GM21619 (cell line): Measurements from ENCODE around the gene PCDHB7.
"Not testable (repeated sequence)": the region's sequence is repeated elsewhere in the genome, so short reads cannot be mapped to it uniquely, and the experiment has no call there.

ENCODE experiments used
- ATAC-seq: cut with Tn5 transposase; IDR thresholded peaks from one replicate; pipeline ENCODE4 v1.9.1; 2021; ENCODE audit not compliant: unreplicated experiment

The PCDHB7 gene

DNA sequence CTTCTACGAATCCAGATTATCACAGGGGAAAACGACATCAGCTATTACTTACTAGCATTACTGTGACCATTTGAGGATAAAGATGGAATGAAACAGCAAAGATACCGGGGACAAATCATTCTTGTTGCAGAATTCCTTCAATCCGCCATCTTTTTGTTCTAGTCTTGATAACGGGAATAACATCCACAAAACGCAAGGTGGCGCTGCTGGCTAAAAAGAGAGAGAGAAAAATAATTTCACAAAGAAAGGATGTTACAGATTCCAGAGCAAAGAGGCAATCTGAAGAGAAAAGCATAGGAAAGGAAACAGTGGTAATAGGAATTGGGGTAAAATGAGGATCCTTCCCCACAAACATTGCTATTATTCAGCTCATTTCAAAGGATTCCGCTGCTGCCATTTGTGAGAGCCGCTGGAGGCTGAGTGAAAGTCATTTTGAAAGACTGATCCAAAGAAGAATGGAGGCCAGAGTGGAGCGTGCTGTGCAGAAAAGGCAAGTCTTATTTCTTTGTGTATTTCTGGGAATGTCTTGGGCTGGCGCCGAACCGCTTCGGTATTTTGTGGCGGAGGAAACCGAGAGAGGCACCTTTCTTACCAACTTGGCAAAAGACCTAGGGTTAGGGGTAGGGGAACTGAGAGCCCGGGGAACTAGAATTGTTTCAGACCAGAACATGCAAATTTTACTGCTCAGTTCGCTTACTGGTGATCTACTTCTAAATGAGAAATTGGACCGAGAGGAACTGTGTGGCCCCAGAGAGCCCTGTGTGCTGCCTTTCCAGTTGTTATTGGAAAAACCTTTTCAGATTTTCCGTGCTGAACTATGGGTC, at the start of gene PCDHB7:
Gene PCDHB7, plus strand, starts transcription at position 264 of the 824 bp plus-strand sequence. Its CDS starts 192 bp downstream, at position 456.
- ATAC-seq = no peak

DNA sequence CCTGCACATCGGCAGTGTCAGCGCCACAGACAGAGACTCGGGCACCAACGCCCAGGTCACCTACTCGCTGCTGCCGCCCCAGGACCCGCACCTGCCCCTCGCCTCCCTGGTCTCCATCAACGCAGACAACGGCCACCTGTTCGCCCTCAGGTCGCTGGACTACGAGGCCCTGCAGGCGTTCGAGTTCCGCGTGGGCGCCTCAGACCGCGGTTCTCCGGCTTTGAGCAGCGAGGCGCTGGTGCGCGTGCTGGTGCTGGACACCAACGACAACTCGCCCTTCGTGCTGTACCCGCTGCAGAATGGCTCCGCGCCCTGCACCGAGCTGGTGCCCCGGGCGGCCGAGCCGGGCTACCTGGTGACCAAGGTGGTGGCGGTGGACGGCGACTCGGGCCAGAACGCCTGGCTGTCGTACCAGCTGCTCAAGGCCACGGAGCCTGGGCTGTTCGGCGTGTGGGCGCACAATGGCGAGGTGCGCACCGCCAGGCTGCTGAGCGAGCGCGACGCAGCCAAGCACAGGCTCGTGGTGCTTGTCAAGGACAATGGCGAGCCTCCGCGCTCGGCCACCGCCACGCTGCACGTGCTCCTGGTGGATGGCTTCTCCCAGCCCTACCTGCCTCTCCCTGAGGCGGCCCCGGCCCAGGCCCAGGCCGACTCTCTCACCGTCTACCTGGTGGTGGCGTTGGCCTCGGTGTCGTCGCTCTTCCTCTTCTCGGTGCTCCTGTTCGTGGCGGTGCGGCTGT, 48.9 kb upstream of the PCDHB7 start:
- not testable (repeated sequence) for ATAC-seq

DNA sequence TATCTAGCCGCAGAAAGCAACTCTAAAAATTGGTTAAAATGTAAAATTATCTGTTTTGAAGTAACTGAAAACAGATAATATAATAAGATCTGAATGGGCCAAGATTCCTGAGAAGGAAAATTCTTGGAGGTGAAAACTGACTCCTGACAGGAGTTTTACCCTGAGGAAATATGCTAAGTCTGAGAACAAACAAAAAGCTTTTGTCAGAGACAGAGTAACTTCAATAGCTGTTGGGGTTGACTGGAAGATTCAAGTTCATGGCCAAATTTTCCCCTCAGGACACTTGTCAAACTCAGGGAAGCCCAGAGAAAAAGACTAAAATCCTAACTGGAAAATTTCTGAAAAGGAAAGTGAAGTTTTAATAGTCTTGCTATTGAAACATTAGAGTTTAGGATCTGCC, 45.1 kb upstream of the PCDHB7 start:
- no peak for ATAC-seq

DNA sequence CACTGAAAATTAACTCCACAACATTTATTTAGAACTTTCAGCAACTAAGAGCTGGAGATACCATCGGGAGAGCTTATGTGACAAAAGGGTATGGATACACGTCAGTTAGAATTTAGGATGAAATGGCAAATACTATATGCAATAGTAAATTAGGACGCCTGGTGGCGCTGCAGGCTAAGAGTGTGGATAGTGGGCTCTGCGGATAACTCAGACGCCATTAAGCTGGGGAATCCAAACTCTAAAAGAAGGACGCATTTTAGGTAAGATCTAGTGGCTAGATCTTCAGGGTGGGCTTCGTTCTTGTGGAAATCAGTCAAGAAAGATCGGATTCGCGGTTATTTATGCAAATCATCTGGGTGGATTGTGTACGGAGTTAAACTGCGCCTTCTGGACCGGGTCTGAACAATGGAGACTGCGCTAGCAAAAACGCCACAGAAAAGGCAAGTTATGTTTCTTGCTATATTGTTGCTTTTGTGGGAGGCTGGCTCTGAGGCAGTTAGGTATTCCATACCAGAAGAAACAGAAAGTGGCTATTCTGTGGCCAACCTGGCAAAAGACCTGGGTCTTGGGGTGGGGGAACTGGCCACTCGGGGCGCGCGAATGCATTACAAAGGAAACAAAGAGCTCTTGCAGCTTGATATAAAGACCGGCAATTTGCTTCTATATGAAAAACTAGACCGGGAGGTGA, 37.3 kb upstream of the PCDHB7 start, which contains the start of gene PCDHB5:
Gene PCDHB5, plus strand, starts transcription at position 177 of the 688 bp plus-strand sequence. Its CDS starts 229 bp downstream, at position 406.
- no peak for ATAC-seq

DNA sequence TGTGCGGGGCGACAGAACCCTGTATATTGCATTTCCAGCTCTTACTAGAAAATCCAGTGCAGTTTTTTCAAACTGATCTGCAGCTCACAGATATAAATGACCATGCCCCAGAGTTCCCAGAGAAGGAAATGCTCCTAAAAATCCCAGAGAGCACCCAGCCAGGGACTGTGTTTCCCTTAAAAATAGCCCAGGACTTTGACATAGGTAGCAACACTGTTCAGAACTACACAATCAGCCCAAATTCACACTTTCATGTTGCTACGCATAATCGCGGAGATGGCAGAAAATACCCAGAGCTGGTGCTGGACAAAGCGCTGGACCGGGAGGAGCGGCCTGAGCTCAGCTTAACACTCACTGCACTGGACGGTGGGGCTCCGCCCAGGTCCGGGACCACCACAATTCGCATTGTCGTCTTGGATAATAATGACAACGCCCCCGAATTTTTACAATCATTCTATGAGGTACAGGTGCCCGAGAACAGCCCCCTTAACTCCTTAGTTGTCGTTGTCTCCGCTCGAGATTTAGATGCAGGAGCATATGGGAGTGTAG, 36.7 kb upstream of the PCDHB7 start:
- ATAC-seq = no peak

DNA sequence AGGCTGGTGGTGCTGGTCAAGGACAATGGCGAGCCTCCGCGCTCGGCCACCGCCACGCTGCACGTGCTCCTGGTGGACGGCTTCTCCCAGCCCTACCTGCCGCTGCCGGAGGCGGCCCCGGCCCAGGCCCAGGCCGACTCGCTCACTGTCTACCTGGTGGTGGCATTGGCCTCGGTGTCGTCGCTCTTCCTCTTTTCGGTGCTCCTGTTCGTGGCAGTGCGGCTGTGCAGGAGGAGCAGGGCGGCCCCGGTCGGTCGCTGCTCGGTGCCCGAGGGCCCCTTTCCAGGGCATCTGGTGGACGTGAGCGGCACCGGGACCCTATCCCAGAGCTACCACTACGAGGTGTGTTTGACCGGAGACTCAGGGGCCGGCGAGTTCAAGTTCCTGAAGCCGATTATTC, 35.1 kb upstream of the PCDHB7 start:
- ATAC-seq = not testable (repeated sequence)

DNA sequence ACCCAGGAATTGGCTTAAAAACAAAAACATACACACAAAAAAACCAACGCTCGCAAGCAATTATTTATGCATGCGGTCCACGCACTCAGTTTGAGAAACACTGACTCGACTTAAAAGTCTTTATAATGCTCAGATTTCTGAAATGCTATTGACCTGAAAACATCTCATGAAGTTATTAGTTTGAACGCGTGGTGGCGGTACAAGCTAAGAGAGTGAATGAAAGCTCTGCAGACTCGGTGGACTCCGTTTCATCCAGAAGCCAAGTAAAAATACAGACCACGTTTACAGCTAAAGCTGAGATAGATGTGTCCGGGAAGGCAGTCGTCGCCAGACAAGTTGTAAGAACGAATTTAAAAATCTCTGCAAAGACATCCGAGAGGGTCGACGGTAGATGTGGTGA, 22.6 kb upstream of the PCDHB7 start, which contains the start of gene PCDHB6:
Gene PCDHB6, plus strand, starts transcription at position 246 of the 400 bp plus-strand sequence. CDS start 201 bp downstream, outside the sequence.
- ATAC-seq = no peak

DNA sequence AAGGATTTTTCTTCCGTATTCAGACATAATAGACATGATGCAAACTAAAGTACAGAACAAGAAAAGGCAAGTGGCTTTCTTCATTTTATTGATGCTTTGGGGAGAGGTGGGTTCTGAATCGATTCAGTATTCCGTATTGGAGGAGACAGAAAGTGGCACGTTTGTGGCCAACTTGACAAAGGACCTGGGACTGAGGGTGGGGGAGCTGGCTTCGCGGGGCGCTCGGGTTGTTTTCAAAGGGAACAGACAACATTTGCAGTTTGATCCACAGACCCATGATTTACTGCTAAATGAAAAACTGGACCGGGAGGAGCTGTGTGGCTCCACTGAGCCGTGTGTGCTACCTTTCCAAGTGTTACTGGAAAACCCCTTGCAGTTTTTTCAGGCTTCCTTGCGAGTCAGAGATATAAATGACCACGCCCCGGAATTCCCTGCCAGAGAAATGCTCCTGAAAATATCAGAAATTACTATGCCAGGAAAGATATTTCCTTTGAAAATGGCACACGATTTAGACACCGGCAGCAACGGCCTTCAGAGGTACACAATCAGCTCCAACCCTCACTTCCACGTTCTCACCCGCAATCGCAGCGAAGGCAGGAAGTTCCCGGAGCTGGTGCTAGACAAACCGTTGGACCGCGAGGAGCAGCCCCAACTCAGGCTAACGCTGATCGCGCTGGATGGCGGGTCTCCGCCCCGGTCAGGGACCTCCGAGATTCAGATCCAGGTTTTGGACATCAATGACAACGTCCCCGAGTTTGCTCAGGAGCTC, 22.0 kb upstream of the PCDHB7 start:
- no peak for ATAC-seq

DNA sequence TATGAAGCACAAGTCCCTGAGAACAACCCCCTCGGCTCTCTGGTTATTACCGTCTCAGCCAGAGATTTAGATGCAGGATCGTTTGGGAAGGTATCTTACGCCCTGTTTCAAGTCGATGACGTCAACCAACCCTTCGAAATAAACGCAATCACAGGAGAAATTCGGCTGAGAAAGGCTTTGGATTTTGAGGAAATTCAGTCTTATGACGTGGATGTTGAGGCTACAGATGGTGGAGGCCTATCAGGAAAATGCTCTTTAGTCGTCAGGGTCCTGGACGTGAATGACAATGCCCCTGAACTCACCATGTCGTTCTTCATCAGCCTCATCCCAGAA, 21.5 kb upstream of the PCDHB7 start:
- ATAC-seq = no peak

DNA sequence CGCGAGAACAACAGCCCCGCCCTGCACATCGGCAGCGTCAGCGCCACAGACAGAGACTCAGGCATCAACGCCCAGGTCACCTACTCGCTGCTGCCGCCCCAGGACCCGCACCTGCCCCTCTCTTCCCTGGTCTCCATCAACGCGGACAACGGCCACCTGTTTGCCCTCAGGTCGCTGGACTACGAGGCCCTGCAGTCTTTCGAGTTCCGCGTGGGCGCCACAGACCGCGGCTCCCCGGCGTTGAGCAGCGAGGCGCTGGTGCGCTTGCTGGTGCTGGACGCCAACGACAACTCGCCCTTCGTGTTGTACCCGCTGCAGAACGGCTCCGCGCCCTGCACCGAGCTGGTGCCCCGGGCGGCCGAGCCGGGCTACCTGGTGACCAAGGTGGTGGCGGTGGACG, 20.8 kb upstream of the PCDHB7 start:
- ATAC-seq = not testable (repeated sequence)

DNA sequence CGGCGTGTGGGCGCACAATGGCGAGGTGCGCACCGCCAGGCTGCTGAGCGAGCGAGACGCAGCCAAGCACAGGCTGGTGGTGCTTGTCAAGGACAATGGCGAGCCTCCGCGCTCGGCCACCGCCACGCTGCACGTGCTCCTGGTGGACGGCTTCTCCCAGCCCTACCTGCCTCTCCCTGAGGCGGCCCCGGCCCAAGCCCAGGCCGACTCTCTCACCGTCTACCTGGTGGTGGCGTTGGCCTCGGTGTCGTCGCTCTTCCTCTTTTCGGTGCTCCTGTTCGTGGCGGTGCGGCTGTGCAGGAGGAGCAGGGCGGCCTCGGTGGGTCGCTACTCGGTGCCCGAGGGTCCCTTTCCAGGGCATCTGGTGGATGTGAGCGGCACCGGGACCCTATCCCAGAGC, 20.3 kb upstream of the PCDHB7 start:
- ATAC-seq = not testable (repeated sequence)

DNA sequence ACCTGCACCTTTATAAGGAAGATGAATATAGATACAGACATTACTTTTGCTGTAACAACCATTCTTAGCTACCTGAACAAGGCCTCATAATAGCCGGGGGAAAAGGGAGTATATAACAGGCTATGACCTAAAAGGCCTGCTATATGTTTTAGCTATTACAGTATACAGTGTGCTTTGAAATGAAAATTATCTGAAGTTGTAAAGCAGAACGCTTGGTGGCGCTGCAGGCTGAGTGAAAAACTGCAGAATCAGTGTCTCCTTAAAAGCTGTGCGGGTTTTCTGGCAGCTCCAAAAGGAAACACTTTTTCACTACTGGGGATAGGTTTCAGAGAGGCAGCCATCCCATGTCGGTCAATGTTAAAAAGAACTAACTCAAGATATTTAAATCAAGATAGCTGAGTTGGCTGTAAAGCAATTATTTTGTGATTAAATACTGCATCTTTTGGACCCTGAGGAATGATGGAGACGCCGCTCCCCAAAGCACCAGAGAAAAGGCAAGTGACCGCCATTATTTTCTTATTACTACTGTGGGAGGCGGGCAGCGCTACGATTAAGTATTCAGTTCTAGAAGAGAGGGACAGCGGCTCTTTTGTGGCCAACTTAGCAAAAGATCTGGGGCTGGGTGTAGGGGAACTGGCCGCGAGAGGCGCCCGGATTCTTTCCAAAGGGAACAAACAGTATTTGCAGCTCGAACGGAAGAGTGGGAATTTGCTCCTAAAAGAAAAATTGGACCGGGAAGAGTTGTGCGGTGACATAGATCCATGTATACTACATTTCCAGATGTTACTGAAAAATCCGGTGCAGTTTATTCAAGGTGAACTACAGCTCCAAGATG, 16.7 kb upstream of the PCDHB7 start:
- ATAC-seq = no peak

DNA sequence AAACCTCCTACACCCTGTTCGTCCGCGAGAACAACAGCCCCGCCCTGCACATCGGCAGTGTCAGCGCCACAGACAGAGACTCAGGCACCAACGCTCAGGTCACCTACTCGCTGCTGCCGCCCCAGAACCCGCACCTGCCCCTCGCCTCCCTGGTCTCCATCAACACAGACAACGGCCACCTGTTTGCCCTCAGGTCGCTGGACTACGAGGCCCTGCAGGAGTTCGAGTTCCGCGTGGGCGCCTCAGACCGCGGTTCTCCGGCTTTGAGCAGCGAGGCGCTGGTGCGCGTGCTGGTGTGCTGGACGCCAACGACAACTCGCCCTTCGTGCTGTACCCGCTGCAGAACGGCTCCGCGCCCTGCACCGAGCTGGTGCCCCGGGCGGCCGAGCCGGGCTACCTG, 15.1 kb upstream of the PCDHB7 start:
- not testable (repeated sequence) for ATAC-seq

DNA sequence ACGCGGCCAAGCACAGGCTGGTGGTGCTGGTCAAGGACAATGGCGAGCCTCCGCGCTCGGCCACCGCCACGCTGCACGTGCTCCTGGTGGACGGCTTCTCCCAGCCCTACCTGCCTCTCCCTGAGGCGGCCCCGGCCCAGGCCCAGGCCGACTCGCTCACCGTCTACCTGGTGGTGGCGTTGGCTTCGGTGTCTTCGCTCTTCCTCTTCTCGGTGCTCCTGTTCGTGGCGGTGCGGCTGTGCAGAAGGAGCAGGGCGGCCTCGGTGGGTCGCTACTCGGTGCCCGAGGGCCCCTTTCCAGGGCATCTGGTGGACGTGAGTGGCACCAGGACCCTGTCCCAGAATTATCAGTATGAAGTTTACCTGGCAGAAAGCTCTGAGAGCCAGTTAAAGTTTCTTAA, 14.5 kb upstream of the PCDHB7 start:
- ATAC-seq = not testable (repeated sequence)

DNA sequence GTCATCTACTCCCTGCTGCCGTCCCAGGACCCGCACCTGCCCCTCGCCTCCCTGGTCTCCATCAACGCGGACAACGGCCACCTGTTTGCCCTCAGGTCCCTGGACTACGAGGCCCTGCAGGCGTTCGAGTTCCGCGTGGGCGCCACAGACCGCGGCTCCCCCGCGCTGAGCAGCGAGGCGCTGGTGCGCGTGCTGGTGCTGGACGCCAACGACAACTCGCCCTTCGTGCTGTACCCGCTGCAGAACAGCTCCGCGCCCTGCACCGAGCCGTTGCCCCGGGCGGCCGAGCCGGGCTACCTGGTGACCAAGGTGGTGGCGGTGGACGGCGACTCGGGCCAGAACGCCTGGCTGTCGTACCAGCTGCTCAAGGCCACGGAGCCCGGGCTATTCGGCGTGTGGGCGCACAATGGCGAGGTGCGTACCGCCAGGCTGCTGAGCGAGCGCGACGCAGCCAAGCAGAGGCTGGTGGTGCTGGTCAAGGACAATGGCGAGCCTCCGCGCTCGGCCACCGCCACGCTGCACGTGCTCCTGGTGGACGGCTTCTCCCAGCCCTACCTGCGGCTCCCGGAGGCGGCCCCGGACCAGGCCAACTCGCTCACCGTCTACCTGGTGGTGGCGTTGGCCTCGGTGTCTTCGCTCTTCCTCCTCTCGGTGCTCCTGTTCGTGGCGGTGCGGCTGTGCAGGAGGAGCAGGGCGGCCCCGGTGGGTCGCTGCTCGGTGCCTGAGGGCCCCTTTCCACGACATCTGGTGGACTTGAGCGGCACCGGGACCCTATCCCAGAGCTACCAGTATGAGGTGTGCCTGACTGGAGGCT, 2.1 kb downstream of the PCDHB7 start:
- not testable (repeated sequence) for ATAC-seq

DNA sequence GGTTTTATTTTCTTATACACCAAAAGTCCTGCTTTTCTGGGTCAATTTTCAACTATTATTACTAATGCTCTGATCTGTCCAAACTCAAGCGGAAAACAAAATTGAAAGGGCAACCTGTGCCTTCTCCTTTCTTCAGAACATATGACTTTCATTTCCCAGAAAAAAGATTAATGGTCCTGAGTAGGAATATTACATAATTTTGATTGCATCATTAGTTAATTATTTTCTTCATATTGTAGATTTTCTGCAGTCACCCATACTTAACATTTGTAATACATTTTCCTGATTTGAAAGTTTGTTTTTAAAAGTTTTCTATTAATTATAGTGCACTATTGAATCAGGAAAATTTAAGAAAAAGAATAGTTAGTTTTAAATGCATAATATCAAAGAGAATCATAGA, 3.5 kb downstream of the PCDHB7 start:
- no peak for ATAC-seq

DNA sequence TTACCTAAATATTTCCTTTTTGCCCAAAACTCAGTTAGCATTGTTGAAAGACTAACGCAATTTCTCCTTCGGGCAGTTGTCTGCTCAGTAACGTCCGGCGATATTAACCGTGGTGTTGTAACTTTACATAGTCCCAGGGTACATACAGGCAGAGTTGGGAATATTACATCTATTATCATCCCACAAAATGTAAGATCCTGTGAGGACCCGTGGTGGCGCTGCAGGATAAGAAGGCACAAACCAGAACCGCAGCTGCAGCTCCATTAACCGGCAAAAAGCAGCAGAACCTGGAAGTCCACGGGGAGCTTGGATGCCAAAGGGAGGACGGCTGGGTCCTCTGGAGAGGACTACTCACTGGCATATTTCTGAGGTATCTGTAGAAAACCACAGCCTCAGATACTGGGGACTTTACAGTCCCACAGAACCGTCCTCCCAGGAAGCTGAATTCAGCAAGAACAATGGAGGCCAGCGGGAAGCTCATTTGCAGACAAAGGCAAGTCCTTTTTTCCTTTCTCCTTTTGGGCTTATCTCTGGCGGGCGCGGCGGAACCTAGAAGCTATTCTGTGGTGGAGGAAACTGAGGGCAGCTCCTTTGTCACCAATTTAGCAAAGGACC, 5.2 kb downstream of the PCDHB7 start, which contains the start of gene PCDHB8:
Gene PCDHB8, plus strand, starts transcription at position 214 of the 615 bp plus-strand sequence. Its CDS starts 245 bp downstream, at position 459.
- not testable (repeated sequence) for ATAC-seq

DNA sequence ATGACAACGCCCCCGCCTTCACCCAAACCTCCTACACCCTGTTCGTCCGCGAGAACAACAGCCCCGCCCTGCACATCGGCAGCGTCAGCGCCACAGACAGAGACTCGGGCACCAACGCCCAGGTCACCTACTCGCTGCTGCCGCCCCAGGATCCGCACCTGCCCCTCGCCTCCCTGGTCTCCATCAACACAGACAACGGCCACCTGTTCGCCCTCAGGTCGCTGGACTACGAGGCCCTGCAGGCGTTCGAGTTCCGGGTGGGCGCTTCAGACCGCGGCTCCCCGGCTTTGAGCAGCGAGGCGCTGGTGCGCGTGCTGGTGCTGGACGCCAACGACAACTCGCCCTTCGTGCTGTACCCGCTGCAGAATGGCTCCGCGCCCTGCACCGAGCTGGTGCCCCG, 6.9 kb downstream of the PCDHB7 start:
- not testable (repeated sequence) for ATAC-seq
